HepG2 (cell line): Measurements from ENCODE around the gene UQCRFS1. TPM values are rescaled to one million over a fixed set of nuclear protein-coding genes. Genes with fewer than 3 reads are reported as not detected.

Experiments
- CBX1 ChIP-seq: IDR thresholded peaks from one replicate; pipeline ENCODE4 v1.6.1; 2016; ENCODE audit warnings: antibody characterized with exemption, low read depth
- CEBPB ChIP-seq: IDR thresholded peaks from 2 replicates; pipeline ENCODE4 v1.6.1; 2011; ENCODE audit warnings: low read depth, low read length, improper control_type of control experiment, borderline replicate concordance
- FOXP1 ChIP-seq, 2 experiments: fragments of 450-650 bp in 1 of 2; IDR thresholded peaks; 2 replicates each; pipeline ENCODE4 v1.6.1; 2017 to 2018; ENCODE audit warnings: antibody characterized with exemption in 1 of 2
- GFI1 ChIP-seq: sonication (generic); formaldehyde crosslinking; IDR thresholded peaks from 2 replicates; pipeline ENCODE4 v1.5.0; 2020; ENCODE audit warnings: missing genetic modification reagents, mild to moderate bottlenecking, borderline replicate concordance
- ISL2 ChIP-seq: sonication (generic); formaldehyde crosslinking; IDR thresholded peaks from 2 replicates; pipeline ENCODE4 v1.5.0; 2020; ENCODE audit warnings: missing genetic modification reagents
- MXI1 ChIP-seq: IDR thresholded peaks from 3 replicates; pipeline ENCODE4 v1.6.1; 2012; ENCODE audit warnings: low read depth, low read length, inconsistent platforms, borderline replicate concordance
- NCOA1 ChIP-seq: sonication (generic); formaldehyde crosslinking; IDR thresholded peaks from 2 replicates; pipeline ENCODE4 v1.9.0; 2021; ENCODE audit warnings: missing genetic modification reagents
- NFYC ChIP-seq: IDR thresholded peaks from 2 replicates; pipeline ENCODE4 v1.6.1; 2016; ENCODE audit warnings: missing genetic modification reagents, missing compliant biosample characterization
- PRMT3 ChIP-seq: sonication (generic); formaldehyde crosslinking; IDR thresholded peaks from 2 replicates; pipeline ENCODE4 v1.8.1; 2022; ENCODE audit warnings: low read depth, mild to moderate bottlenecking, moderate library complexity, missing genetic modification reagents, borderline replicate concordance
- RBM39 ChIP-seq: fragments of 200-400 bp; formaldehyde crosslinking; IDR thresholded peaks from one replicate; pipeline ENCODE4 v1.6.1; 2018; ENCODE audit warnings: antibody characterized with exemption, mild to moderate bottlenecking, low read depth, low read length; ENCODE audit not compliant: poor library complexity, severe bottlenecking
- ZMYM4 ChIP-seq: sonication (generic); formaldehyde crosslinking; IDR thresholded peaks from 2 replicates; pipeline ENCODE4 v1.8.1; 2023; ENCODE audit warnings: mild to moderate bottlenecking, missing genetic modification reagents
- ZNF292 ChIP-seq: sonication (generic); formaldehyde crosslinking; IDR thresholded peaks from 2 replicates; pipeline ENCODE4 v1.8.1; 2022; ENCODE audit warnings: mild to moderate bottlenecking, low read depth, missing genetic modification reagents, borderline replicate concordance
- ZNF326 ChIP-seq: sonication (generic); formaldehyde crosslinking; IDR thresholded peaks from 2 replicates; pipeline ENCODE4 v1.4.0; 2020; ENCODE audit warnings: missing genetic modification reagents, borderline replicate concordance
- ZNF614 ChIP-seq: IDR thresholded peaks from 2 replicates; pipeline ENCODE4 v1.6.1; 2018; ENCODE audit warnings: missing biosample characterization, missing genetic modification reagents, inconsistent platforms, borderline replicate concordance
- ZNF644 ChIP-seq: IDR thresholded peaks from 2 replicates; pipeline ENCODE4 v1.6.1; 2016; ENCODE audit warnings: low read depth
- ZNF7 ChIP-seq: IDR thresholded peaks from 2 replicates; pipeline ENCODE4 v1.6.1; 2016; ENCODE audit warnings: missing biosample characterization, missing genetic modification reagents
- polyA plus RNA-seq, 8 experiments: library from polyadenylated mRNA; depleted of rRNA in 3 of 8; stranded (reverse) in 7 of 8; unstranded in 1 of 8; fragments of >200 nt; fragmentation: Illumina TruSeq in 4 of 8; extraction: Trizol in 4 of 8; gene quantifications; 2 replicates each; pipeline versions ENCODE4 v1.2.1 to v1.2.3, GENCODE V29; 2011 to 2016; ENCODE audit warnings: low read depth in 4 of 8, missing spikeins in 1 of 8, mixed read lengths in 1 of 8; ENCODE audit not compliant: insufficient read depth in 1 of 8
- total RNA-seq, 5 experiments: library from RNA; depleted of rRNA; stranded (reverse); fragments of >200 nt; fragmentation: Illumina TruSeq; extraction: Trizol; gene quantifications; 2 replicates each; pipeline ENCODE4 v1.2.3, GENCODE V29; 2016; ENCODE audit warnings: low read depth in 1 of 5
- TF ChIP-seq, protein P1 (sequence below): sonication (generic); formaldehyde crosslinking; IDR thresholded peaks from 2 replicates; pipeline ENCODE4 v1.5.0; 2020; ENCODE audit warnings: mild to moderate bottlenecking, missing genetic modification reagents, moderate library complexity
- TF ChIP-seq, protein P2 (sequence below): sonication (generic); formaldehyde crosslinking; IDR thresholded peaks from 2 replicates; pipeline ENCODE4 v1.8.0; 2023; ENCODE audit warnings: mild to moderate bottlenecking, missing genetic modification reagents
- TF ChIP-seq, protein P3 (sequence below): sonication (generic); formaldehyde crosslinking; IDR thresholded peaks from 2 replicates; pipeline ENCODE4 v1.4.0; 2020; ENCODE audit warnings: missing genetic modification reagents
- TF ChIP-seq, protein P4 (sequence below): sonication (generic); formaldehyde crosslinking; IDR thresholded peaks from 2 replicates; pipeline ENCODE4 v1.4.0; 2020; ENCODE audit warnings: missing genetic modification reagents

UQCRFS1 gene
- total and polyA plus RNA-seq, 2 of the 13 experiments (the other 11 are each of a cell fraction or from before 2014, with no cell fraction given) = 49.5 to 51.1 TPM

DNA sequence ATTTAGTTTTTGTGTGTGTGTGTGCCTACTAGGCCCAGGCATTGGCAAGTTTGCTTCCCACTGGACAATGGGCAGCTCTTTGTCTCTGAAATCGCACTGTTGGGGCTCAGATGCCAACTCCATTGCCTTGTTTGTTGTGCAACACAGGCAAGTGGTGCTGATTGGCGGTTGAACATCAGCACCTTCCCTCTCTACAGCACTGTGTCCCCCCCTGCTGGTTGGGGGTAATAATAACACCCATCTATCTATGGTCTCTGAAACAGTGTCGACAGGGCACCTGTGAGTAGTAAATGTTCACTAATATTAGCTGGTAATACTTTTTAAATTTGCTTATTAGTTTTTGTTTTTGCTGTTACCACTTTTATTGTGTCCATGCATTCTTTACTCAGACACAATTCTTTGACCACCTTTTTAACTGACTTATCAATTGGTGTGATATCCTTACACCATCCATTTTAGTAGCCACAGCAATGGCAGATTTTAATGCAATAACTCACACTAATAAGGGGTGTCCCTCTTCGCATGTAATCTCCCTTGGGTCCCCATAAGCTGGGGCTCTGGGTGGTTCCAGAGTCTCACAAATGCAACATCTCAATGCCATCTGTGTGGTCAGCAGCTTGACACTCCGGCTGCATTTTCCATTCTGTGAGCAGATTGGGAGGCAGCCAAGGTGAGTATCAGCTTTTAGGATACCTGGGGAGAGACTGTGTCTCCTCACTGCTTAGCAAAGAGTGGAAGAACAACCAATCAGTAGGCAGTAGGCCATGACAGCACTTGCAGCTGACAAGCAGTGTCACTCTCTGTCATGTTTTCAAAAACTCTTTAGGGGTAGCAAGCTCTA lies 47.7 kb upstream of the UQCRFS1 start (continued):
- no peak for TF ChIP-seq ZNF326 (CRISPR knock-in tag)
- TF ChIP-seq GFI1 (CRISPR knock-in tag) = no peak
- TF ChIP-seq ZMYM4 = peak; percentile 38; the same call in 1 of the 2 replicates
- peak; percentile 50 for TF ChIP-seq NFYC (CRISPR knock-in tag)
- TF ChIP-seq, protein P1, sequence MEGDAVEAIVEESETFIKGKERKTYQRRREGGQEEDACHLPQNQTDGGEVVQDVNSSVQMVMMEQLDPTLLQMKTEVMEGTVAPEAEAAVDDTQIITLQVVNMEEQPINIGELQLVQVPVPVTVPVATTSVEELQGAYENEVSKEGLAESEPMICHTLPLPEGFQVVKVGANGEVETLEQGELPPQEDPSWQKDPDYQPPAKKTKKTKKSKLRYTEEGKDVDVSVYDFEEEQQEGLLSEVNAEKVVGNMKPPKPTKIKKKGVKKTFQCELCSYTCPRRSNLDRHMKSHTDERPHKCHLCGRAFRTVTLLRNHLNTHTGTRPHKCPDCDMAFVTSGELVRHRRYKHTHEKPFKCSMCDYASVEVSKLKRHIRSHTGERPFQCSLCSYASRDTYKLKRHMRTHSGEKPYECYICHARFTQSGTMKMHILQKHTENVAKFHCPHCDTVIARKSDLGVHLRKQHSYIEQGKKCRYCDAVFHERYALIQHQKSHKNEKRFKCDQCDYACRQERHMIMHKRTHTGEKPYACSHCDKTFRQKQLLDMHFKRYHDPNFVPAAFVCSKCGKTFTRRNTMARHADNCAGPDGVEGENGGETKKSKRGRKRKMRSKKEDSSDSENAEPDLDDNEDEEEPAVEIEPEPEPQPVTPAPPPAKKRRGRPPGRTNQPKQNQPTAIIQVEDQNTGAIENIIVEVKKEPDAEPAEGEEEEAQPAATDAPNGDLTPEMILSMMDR (CRISPR knock-in tag) = peak; percentile 60
- TF ChIP-seq ZNF7 (CRISPR knock-in tag) = no peak
- TF ChIP-seq, protein P2, sequence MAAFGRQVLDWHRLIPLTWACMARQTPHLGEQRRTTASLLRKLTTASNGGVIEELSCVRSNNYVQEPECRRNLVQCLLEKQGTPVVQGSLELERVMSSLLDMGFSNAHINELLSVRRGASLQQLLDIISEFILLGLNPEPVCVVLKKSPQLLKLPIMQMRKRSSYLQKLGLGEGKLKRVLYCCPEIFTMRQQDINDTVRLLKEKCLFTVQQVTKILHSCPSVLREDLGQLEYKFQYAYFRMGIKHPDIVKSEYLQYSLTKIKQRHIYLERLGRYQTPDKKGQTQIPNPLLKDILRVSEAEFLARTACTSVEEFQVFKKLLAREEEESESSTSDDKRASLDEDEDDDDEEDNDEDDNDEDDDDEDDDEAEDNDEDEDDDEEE (CRISPR knock-in tag) = no peak
- peak; percentile 71; the same call in 1 of the 2 replicates for TF ChIP-seq CEBPB
- 0 out of 2 replicates have a peak, but pooled peaks have one; percentile 17 for TF ChIP-seq ZNF644 (CRISPR knock-in tag)
- TF ChIP-seq PRMT3 (CRISPR knock-in tag) = no peak
- TF ChIP-seq, protein P3, sequence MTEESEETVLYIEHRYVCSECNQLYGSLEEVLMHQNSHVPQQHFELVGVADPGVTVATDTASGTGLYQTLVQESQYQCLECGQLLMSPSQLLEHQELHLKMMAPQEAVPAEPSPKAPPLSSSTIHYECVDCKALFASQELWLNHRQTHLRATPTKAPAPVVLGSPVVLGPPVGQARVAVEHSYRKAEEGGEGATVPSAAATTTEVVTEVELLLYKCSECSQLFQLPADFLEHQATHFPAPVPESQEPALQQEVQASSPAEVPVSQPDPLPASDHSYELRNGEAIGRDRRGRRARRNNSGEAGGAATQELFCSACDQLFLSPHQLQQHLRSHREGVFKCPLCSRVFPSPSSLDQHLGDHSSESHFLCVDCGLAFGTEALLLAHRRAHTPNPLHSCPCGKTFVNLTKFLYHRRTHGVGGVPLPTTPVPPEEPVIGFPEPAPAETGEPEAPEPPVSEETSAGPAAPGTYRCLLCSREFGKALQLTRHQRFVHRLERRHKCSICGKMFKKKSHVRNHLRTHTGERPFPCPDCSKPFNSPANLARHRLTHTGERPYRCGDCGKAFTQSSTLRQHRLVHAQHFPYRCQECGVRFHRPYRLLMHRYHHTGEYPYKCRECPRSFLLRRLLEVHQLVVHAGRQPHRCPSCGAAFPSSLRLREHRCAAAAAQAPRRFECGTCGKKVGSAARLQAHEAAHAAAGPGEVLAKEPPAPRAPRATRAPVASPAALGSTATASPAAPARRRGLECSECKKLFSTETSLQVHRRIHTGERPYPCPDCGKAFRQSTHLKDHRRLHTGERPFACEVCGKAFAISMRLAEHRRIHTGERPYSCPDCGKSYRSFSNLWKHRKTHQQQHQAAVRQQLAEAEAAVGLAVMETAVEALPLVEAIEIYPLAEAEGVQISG (CRISPR knock-in tag) = peak; percentile 91
- no peak for TF ChIP-seq MXI1
- no peak for TF ChIP-seq RBM39
- no peak for TF ChIP-seq ZNF614 (CRISPR knock-in tag)
- TF ChIP-seq, protein P4, sequence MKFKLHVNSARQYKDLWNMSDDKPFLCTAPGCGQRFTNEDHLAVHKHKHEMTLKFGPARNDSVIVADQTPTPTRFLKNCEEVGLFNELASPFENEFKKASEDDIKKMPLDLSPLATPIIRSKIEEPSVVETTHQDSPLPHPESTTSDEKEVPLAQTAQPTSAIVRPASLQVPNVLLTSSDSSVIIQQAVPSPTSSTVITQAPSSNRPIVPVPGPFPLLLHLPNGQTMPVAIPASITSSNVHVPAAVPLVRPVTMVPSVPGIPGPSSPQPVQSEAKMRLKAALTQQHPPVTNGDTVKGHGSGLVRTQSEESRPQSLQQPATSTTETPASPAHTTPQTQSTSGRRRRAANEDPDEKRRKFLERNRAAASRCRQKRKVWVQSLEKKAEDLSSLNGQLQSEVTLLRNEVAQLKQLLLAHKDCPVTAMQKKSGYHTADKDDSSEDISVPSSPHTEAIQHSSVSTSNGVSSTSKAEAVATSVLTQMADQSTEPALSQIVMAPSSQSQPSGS = no peak
- TF ChIP-seq ZNF292 = no peak
- no peak for TF ChIP-seq CBX1
- no peak for TF ChIP-seq ISL2 (CRISPR knock-in tag)
- TF ChIP-seq NCOA1 (CRISPR knock-in tag) = no peak
- no peak for TF ChIP-seq FOXP1 (IDR thresholded peaks at IDR 0.05)
- no peak for TF ChIP-seq FOXP1 (CRISPR knock-in tag; IDR thresholded peaks at IDR 0.05)
